DOHH2 (cell line): ENCODE measurements around the gene C16orf89.

ENCODE experiments used
- CTCF ChIP-seq: fragments of 200-600 bp; sonication (generic); IDR thresholded peaks from one replicate; pipeline ENCODE4 v1.5.1; 2014; ENCODE audit warnings: antibody characterized with exemption, mild to moderate bottlenecking, low read depth, low read length; ENCODE audit not compliant: poor library complexity, severe bottlenecking
- EZH2phosphoT487 ChIP-seq: fragments of 200-600 bp; sonication (generic); IDR thresholded peaks from 2 replicates; pipeline ENCODE4 v1.6.1; 2017; ENCODE audit warnings: borderline replicate concordance, mild to moderate bottlenecking, antibody characterized with exemption, low read length, moderate library complexity, mixed read lengths

GRCh38 chr16:5062790-5063765 is 2.7 kb downstream of the C16orf89 start:
- TF ChIP-seq CTCF (peak; percentile 19), EZH2phosphoT487 (no peak)
